Hypothalamus (tissue), 51 donors: ENCODE results near the gene TMCC1.
"Not testable (repeated sequence)": the region's sequence is repeated elsewhere in the genome, so short reads cannot be mapped to it uniquely, and the experiment has no call there.

Source experiments
- DNase-seq, 51 donors: peaks; one replicate each; lab custom pipeline; 2025; lab: John Stamatoyannopoulos, UW

The TMCC1 gene

GRCh38 chr3:129735638-129736037 lies 157.9 kb downstream of the TMCC1 start:
- DNase-seq: no peak

DNA sequence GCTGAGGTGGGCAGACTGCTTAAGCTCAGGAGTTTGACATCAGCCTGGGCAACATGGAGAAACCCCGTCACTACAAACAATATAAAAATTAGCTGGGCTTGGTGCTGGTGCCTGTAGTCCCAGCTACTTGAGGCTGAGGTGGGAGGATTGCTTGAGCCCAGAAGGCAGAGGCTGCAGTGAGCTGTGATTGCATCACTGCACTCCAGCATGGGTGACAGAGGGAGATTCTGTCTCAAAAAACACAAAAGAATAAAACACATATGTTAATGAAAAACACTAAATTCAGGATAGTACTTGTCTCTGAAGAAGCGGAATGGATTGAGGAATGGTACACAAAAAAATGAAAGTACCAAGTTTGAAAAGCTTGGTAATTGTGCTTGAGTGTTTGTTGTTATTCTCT lies 159.1 kb downstream of the TMCC1 start:
- no peak for DNase-seq

DNA sequence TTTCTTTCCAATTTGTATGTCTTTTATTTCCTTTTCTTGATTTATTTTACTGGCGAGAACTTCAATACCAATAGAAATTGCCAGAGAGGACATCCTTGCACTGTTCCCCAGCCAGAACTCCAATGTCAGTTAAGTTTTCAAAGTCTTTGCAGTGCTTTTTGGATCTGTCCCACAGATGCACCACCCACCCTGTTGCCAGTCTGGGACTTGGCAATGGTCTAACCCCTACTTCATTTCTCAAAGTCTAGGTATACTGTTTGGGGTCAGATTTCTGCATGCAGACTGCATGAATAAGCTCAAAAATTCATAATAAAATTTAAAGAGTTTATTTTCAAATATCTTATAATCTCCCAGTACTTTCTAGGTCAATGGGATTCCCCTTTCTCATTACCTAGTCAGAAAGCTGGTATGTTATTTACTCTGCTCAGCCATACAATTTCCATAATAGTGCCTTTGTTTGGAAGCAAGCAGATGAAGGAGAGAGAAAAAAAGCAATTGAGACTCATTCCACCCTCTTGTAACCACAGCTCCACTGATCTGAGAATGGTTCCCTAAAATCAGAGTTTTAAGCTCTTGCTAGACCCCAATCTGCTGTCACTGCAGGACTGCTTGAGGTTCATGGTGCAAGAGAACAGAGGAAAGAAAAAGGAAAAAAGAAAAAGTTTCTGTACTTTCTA lies 161.2 kb downstream of the TMCC1 start:
- peak in 1 of 51 donors; percentile 6 for DNase-seq

DNA sequence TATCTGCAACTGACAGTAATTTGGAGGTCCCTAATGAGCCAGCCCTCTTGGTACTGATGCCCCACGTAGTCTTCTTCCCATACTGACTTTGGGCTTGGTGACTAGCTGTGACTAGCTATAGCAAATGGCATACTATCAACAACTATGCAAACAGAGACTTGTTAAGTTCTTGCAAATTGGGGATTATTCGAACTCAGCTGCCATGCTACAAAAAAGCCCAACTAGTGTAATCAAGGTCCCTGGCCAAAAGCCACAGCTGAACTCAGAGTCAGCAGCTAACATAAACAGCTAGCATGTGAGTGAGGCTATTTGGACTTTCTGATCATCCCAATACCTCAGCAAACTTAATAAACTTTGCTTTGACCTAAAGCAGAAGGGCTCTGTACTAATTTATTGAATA lies 165.8 kb downstream of the TMCC1 start:
- DNase-seq: no peak

GRCh38 chr3:129723558-129724324 lies 169.8 kb downstream of the TMCC1 start:
- peak in 8 of 51 donors; percentile 2 to 28 (median 10) for DNase-seq

- DNase-seq: no peak
These were observed 171.0 kb downstream of the TMCC1 start for GRCh38 chr3:129722527-129722926.

DNA sequence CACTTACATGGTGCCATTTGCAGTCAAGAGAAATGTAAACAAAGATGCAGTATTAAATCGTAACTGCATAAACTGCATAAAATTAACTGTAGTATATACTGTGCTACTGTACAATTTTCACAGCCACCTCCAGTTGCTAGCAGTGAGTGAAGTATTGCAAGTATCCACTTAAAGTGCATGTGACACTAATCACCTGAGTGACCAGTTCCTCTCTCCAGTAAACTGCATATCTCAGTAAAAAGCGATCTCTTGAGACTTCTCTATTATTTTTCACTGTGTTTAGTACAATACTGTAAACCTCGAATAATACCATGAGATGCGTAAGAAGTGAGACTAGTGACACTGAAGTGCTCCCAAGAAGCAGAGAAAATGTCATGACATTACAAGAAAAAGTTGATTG lies 175.3 kb downstream of the TMCC1 start:
- DNase-seq: no peak

DNA sequence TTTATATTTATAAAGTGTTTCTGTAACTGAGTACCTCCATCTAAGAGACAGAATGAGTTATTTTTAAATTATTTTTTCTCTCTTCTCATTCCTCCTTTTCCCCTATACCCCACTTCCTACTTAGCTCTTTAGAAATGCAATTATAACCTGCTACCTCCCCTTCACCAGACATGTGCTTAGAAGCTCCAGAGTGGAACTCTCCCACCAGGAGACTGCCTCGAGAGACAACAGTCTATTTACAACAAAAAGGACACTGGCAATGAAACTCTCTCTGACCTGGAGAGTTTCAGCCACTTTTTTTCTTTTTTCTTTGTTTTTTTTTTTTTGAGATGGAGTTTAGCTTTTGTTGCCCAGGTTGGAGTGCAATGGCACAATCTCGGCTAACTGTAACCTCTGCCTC lies 177.7 kb downstream of the TMCC1 start:
- DNase-seq: no peak

DNA sequence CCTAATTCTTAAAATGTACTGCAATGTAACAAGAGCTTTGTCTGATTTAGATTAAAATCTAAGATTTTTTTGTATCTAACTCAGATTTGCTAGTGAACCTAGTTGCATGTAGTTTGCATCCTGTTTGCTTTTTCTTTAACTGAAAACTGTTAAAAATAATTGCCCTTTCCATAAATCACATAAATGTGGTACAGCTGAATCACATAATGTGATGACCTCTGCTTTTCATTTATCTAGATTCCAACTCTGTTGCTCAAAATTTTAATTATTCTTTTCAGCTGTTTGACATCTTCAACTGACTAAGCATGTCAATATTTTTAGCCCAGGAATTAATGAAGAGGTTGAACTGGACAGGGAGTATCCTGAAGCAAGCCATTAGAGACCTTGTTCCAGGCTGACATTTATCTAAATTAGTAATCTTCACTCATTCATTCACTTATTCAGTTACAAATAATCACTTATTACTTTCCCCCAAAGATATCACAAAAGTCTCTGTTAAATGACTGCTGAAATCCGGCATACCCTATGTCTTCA lies 185.1 kb downstream of the TMCC1 start:
- no peak for DNase-seq

- DNase-seq: no peak
These were observed 188.2 kb downstream of the TMCC1 start for GRCh38 chr3:129705274-129705673.

DNA sequence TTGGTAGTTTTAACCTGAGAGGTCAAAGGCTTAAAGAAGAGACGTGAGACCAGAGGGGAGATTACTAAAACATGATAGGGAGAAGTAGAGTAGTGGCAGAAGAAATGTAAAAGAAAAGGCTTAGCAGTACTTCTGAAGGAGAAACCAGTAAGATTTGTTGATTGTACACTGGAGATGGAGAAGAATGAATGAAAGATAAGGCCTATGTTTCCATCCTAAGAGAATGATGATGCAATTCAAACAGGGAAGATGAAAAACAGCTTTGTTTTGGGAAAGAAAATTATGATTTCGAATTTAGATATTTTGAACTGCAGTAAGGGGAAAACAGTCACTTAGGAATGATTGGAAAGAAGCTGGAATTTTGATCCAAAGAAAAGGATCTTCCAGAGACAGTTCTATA lies 189.6 kb downstream of the TMCC1 start:
- DNase-seq: no peak

- DNase-seq: no peak
These were observed 190.4 kb downstream of the TMCC1 start for GRCh38 chr3:129702934-129703712.

DNA sequence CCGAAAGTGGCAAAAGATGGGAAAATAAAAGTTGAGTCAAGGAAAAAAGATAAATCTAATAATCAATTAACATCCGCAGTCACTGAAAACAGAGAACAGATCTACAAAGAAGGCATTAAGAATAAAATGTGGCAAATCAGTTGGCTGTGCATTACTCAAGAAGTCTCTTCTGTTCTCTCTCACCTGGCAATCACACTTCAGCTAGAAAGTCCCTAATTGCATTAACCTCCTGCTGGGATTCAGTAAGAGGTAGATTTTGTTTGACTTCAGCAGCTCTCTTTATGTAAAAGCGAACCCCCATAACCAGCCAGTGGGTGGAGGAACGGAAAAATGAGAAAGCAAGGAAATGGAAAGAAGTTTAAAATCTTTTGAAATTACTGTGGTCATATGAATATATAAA lies 192.3 kb downstream of the TMCC1 start:
- no peak for DNase-seq

- no peak for DNase-seq
These were observed 193.9 kb downstream of the TMCC1 start for GRCh38 chr3:129699612-129700011.

DNA sequence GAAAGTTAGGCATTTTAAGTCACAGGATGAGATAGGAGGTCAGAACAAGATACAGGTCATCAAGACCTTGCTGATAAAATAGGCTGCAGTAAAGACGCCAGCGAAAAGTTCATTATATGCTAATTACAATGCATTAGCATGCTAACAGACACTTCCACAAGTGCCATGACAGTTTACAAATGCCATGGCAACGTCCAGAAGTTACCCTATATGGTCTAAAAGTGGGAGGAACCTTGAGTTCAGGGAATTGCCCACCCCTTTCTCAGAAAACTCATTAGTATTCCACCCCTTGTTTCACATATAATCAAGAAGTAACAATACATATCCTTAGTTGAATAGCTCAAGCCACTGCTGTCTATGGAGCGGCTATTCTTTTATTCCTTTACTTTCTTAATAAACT lies 194.3 kb downstream of the TMCC1 start:
- DNase-seq: no peak

DNA sequence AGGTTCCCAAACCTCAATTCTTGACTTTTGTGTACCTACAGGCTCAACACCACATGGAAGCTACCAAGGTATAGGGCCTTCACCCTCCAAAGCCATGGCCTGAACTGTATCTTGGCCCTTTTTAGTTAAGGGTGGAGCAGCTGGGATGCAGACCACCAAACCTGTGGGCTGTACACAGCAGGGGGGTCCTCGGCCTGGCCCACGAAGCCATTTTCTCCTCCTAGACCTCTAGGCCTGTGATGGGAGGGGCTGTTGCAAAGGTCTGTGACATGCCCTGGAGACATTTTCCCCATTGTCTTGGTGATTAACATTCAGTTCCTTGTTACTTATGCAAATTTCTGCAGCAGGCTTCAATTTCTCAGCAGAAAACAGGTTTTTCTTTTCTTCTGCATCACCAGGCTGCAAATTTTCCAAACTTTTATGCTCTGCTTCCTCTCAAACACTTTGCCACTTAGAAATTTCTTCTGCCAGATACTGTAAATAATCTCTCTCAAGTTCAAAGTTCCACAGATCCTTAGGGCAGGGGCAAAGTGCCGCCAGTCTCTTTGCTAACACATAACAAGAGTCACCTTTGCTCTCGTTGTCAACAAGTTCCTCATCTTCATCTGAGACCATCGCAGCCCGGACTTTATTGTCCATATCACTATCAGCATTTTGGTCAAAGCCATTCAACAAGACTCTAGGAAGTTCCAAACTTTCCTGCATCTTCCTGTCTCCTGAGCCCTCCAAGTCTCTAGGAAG lies 196.1 kb downstream of the TMCC1 start:
- no peak for DNase-seq

- not testable (repeated sequence) for DNase-seq
These were observed 197.1 kb downstream of the TMCC1 start for GRCh38 chr3:129696430-129696829.

DNA sequence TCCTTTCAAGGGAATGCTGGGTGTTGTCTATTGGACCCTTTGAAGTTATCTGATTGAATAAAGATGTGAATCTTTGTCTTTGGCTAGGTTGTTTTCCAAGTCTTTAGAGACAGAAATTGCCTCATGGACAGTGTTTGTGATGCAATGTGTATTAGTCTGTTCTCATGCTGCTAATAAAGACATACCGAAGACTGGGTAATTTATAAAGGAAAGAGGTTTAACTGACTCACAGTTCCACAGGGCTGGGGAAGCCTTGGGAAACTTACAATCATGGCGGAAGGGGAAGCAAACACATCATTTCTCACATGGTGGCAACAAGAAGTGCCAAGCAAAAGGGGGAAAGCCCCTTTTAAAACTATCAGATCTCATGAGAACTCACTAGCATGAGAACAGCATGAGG lies 198.3 kb downstream of the TMCC1 start:
- no peak for DNase-seq

- DNase-seq: no peak
These were observed 199.3 kb downstream of the TMCC1 start for GRCh38 chr3:129694228-129694627.

DNA sequence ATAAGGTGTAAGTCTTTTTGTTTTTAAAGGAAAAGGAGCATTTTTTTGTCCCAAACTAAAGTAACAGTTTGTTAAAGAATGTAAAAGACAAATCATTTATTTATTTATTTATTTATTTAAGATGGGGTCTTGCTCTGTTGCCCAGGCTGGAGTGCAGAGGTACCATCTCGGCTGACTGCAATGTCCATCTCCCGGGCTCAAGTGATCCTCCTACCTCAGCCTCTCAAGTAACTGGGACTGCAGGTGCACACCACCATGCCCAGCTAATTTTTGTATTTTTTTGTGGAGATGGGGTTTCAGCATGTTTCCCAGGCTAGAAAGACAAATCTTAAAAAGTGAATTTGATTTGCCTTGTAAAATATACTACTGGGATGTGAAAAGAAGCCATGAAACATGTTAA lies 200.8 kb downstream of the TMCC1 start:
- DNase-seq: no peak

GRCh38 chr3:129690963-129691362 lies 202.5 kb downstream of the TMCC1 start:
- DNase-seq: no peak
